Neural progenitor cell (in vitro differentiated cells): ENCODE measurements around the gene NPVF.

Experiments
- CTCF ChIP-seq: fragments of 200-600 bp; sonication (generic); IDR thresholded peaks from 2 replicates; pipeline ENCODE4 v1.5.1; 2017; ENCODE audit warnings: antibody characterized with exemption, mild to moderate bottlenecking
- EZH2 ChIP-seq: fragments of 200-600 bp; sonication (generic); IDR thresholded peaks from 2 replicates; pipeline ENCODE4 v1.6.1; 2017; ENCODE audit warnings: antibody characterized with exemption, mild to moderate bottlenecking, moderate library complexity

- TF ChIP-seq CTCF (no peak), EZH2 (no peak)
Observed at GRCh38 chr7:25206765-25207164, 21.5 kb downstream of the NPVF start.
